GM12874 (cell line): Measurements from ENCODE around the gene EIF4A3.

ENCODE experiments used
- TF ChIP-seq, protein P1 (sequence below): IDR thresholded peaks from 2 replicates; pipeline ENCODE4 v1.5.1; 2011; ENCODE audit warnings: low read depth, mild to moderate bottlenecking, control low read depth, low read length, moderate library complexity; ENCODE audit not compliant: insufficient read depth

EIF4A3 gene

DNA sequence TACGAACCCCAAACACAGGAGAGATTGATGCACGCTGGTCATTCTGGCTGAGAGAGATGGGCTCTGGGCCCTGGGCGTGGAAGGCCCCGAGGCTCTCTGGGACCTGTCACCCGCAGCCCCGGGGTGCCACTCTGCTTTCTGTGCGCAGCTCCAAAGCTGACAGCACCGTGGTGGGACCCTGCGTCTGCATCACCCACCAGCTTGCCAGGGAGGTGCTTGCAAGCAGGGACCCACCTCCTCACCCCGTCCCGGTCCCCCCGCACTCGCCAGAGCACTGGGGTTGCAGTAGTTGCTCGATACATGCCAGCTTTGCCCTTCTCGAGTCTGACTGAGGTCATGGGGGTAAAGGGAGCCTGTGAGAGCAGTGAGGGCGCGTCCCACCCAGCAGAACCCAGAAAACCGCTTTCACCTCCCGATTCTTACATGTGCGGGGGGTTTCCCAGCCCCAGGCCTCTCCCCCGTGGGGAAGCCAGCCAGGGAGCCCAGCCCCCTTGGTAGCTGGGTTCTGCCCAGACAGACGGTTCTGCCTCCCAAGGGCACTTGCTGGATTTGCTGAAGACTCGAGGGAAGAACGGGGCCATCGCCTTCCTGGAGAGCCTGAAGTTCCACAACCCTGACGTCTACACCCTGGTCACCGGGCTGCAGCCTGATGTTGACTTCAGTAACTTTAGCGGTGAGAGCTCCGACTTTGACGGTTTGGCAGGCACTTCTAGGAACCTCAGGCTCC, 35.4 kb upstream of the EIF4A3 start:
- TF ChIP-seq, protein P1, sequence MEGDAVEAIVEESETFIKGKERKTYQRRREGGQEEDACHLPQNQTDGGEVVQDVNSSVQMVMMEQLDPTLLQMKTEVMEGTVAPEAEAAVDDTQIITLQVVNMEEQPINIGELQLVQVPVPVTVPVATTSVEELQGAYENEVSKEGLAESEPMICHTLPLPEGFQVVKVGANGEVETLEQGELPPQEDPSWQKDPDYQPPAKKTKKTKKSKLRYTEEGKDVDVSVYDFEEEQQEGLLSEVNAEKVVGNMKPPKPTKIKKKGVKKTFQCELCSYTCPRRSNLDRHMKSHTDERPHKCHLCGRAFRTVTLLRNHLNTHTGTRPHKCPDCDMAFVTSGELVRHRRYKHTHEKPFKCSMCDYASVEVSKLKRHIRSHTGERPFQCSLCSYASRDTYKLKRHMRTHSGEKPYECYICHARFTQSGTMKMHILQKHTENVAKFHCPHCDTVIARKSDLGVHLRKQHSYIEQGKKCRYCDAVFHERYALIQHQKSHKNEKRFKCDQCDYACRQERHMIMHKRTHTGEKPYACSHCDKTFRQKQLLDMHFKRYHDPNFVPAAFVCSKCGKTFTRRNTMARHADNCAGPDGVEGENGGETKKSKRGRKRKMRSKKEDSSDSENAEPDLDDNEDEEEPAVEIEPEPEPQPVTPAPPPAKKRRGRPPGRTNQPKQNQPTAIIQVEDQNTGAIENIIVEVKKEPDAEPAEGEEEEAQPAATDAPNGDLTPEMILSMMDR, result no peak

DNA sequence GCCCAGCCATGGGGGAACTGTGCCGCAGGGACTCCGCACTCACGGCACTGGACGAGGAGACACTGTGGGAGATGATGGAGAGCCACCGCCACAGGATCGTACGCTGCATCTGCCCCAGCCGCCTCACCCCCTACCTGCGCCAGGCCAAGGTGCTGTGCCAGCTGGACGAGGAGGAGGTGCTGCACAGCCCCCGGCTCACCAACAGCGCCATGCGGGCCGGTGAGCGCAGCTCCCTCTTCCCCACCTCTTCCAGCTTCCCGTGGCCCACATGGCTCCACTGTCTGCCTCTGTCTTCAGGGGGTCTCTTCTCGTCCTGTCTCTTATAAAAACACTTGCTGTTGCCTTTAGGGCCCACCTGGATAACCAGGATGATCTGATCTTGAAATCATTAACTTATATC, 34.5 kb upstream of the EIF4A3 start:
- TF ChIP-seq, protein P1, result no peak

GRCh38 chr17:80180192-80180591, 33.3 kb upstream of the EIF4A3 start:
- TF ChIP-seq, protein P1, result no peak

DNA sequence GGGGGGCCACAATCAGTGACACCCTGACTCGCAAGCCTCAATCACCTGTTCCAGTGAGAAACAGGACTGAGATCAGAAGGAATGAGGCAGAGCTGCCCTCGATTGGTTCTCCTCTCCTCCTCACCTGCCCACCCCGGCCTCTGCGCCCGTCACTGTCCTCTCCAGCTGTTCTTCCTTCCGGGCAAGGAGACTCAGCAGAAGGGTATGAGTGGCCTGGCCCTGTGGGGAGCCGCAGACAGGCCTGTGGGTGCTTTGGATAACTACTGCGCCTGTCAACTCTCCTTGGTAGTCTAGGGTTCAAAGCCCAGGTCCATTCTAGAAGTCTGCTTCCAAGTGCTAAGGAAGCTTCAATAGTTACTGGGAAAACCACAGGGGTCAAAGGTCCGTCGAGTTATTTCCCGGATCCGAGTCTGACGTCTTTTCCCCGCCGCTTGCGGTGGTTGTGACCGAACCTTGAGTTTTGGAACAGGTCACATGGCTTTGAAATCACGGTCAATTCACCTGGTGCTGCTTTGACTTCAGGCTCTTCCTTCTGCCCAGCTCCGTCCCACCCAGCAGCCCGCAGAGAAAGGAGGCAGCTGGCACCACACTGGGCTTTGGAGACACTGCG, 31.2 kb upstream of the EIF4A3 start:
- TF ChIP-seq, protein P1, result no peak

- TF ChIP-seq, protein P1, result no peak
These were observed 29.8 kb upstream of the EIF4A3 start for GRCh38 chr17:80176757-80177156.

DNA sequence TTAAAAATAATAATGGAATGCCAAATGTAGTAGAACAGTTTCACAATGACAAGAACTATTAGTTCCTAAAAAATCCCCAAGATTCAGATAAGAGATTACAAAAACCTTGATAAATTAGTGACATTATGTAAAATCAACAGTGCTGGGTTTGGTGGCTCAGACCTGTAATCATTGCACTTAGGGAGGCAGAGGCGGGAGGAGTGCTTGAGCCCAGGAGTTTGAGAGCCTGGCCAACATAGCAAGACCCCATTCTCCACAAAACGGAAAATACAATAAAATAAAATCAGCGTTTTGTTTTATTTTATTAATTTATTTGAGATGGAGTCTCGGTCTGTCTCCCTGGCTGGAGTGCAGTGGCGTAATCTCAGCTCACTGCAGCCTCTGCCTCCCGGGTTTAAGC, 27.0 kb upstream of the EIF4A3 start:
- TF ChIP-seq, protein P1, result no peak

- TF ChIP-seq, protein P1, result no peak
These were observed 26.2 kb upstream of the EIF4A3 start for GRCh38 chr17:80173126-80173525.
